Colonic mucosa (tissue), 4 donors: Measurements from ENCODE around the gene SLC8A1. TPM values are rescaled to one million over a fixed set of nuclear protein-coding genes. Genes with fewer than 3 reads are reported as not detected.

Experiments used
- DNase-seq: peaks from one replicate; pipeline ENCODE4 v3.0.0-alpha.2; 2020
- H3K27ac ChIP-seq: fragments of 200-600 bp; one replicate; pipeline ENCODE4 v1.8.0; 2021
- H3K27me3 ChIP-seq: fragments of 200-600 bp; one replicate; pipeline ENCODE4 v1.8.0; 2021
- H3K36me3 ChIP-seq: fragments of 200-600 bp; one replicate; pipeline ENCODE4 v1.8.0; 2021
- H3K4me1 ChIP-seq: fragments of 200-600 bp; one replicate; pipeline ENCODE4 v1.8.0; 2021; ENCODE audit warnings: mild to moderate bottlenecking
- H3K4me3 ChIP-seq: fragments of 200-600 bp; one replicate; pipeline ENCODE4 v1.8.0; 2021
- H3K9ac ChIP-seq, 2 donors: one replicate each; pipeline ENCODE4 v1.7.0; 2013; ENCODE audit warnings: control low read depth in 2 of 2, low read depth in 2 of 2, low read length in 2 of 2
- H3K9me3 ChIP-seq: fragments of 200-600 bp; one replicate; pipeline ENCODE4 v1.8.0; 2021
- CTCF ChIP-seq: fragments of 200-600 bp; IDR thresholded peaks from one replicate; pipeline ENCODE4 v1.8.0; 2022; ENCODE audit warnings: antibody characterized with exemption, mild to moderate bottlenecking
- intact Hi-C: fragments of 100-400 bp; cut with DNase I; formaldehyde crosslinking; loops from one replicate; pipeline ENCODE4 v1.14.1; 2022
- total RNA-seq, 2 donors: library from RNA; stranded (reverse); fragmentation: NEBNext Ultra II Directional in 1 of 2; extraction: Animal tissue kit (Norgen Biotek cat#: 25700) in 1 of 2; gene quantifications; one replicate each; pipeline ENCODE4 v1.2.1, GENCODE V29; 2021
- donor health status: healthy.
- donor health status: DM: no; HTN: no; CAD: no.
- donor health status: DM: no; HTN: no; CAD: no.

Gene SLC8A1
- total RNA-seq, 2 donors from 2014 or later = 4.1 to 25.5 TPM

GRCh38 chr2:40178971-40179370 is 272.9 kb downstream of the SLC8A1 start:
- Histone ChIP-seq H3K4me3 (no peak overlapping the region), H3K9me3 (no peaks in the 10 kb centered on the region), H3K27ac (no peak overlapping the region), H3K36me3 (no peaks in the 10 kb centered on the region), H3K4me1 (no peaks in the 10 kb centered on the region), H3K27me3 (no peaks in the 10 kb centered on the region), H3K9ac (no peak overlapping the region)
- no peak for TF ChIP-seq CTCF
- no peak for DNase-seq
- intact Hi-C loops = no loop called here

- intact Hi-C loops = no loop called here
- no peak for DNase-seq
- Histone ChIP-seq H3K4me1 (no peaks in the 10 kb centered on the region), H3K27ac (no peak overlapping the region), H3K9me3 (no peaks in the 10 kb centered on the region), H3K4me3 (no peak overlapping the region), H3K36me3 (no peaks in the 10 kb centered on the region), H3K9ac (no peak overlapping the region), H3K27me3 (no peaks in the 10 kb centered on the region)
- no peak for TF ChIP-seq CTCF
Measured at GRCh38 chr2:40178171-40178778, 273.6 kb downstream of the SLC8A1 start.

- intact Hi-C loops = no loop called here
- no peak overlapping the region for H3K4me3 ChIP-seq
- H3K27ac ChIP-seq = no peak overlapping the region
- H3K27me3 ChIP-seq = no peaks in the 10 kb centered on the region
- no peaks in the 10 kb centered on the region for H3K9me3 ChIP-seq
- no peaks in the 10 kb centered on the region for H3K4me1 ChIP-seq
- TF ChIP-seq CTCF = no peak
- H3K9ac ChIP-seq = no peak overlapping the region
- H3K36me3 ChIP-seq = no peaks in the 10 kb centered on the region
- DNase-seq = no peak
Measured at GRCh38 chr2:40177366-40177765, 274.5 kb downstream of the SLC8A1 start.

- no peak for TF ChIP-seq CTCF
- Histone ChIP-seq H3K9me3 (no peaks in the 10 kb centered on the region), H3K36me3 (no peaks in the 10 kb centered on the region), H3K9ac (no peak overlapping the region), H3K4me1 (no peaks in the 10 kb centered on the region), H3K27me3 (no peaks in the 10 kb centered on the region), H3K4me3 (no peak overlapping the region), H3K27ac (no peak overlapping the region)
- intact Hi-C loops = no loop called here
- no peak for DNase-seq
Measured at GRCh38 chr2:40173276-40173675, 278.6 kb downstream of the SLC8A1 start.

GRCh38 chr2:40169856-40170255 is 282.0 kb downstream of the SLC8A1 start:
- no peak for DNase-seq
- H3K9ac ChIP-seq = no peak overlapping the region
- H3K9me3 ChIP-seq = no peaks in the 10 kb centered on the region
- H3K27me3 ChIP-seq = no peaks in the 10 kb centered on the region
- H3K4me1 ChIP-seq = no peaks in the 10 kb centered on the region
- no peak overlapping the region for H3K27ac ChIP-seq
- TF ChIP-seq CTCF = no peak
- no peak overlapping the region for H3K4me3 ChIP-seq
- no peaks in the 10 kb centered on the region for H3K36me3 ChIP-seq
- intact Hi-C loops = no loop called here
